HG03354 (cell line): ENCODE measurements around the gene ABCC5.

Experiments
- ATAC-seq: cut with Tn5 transposase; IDR thresholded peaks from one replicate; pipeline ENCODE4 v1.9.1; 2021; ENCODE audit warnings: mild to moderate bottlenecking; ENCODE audit not compliant: unreplicated experiment, poor library complexity, severe bottlenecking

Gene ABCC5

DNA sequence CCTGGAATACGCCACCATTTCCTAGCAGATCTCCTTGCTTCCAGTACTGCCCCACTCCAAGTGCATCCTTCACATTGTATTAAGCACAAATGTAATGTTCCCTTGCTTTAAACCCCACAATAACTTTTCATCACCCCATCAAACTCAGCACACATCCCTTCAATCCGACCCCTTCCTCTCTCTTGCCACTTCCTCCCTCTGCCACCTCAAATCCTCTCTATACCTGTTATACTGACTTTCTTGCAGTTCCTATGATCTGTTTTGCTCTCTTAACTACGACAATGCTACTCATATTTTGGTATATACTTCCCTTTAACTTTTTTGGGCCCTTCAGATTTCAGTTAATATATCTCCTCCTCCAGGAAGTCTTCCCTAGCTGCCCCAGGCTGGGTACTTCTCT is 147.1 kb downstream of the ABCC5 start:
- no peak for ATAC-seq
